ENCODE results near the gene RAD51.

DNA sequence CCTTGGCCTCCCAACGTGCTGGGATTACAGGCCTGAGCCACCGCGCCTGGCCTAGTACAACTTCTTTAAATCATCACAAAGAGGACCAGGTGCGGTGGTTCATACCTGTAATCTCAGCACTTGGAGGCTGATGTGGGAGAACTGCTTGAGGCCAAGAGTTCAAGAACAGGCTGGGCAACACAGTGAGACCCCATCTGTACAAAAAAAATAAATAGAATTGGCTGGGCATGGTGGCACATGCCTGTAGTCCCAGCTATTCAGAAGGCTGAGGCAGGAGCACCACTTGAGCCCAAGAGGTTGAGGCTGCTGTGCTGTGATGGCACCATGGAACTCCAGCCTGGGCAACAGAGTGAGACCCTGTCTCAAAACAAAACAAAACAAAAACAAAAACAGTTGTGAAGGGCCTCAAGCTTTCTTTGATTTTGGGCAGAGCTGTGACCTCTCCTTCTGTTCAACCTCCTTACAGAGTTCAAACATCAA is 54.2 kb downstream of the RAD51 start:
- TF ChIP-seq, protein P1, sequence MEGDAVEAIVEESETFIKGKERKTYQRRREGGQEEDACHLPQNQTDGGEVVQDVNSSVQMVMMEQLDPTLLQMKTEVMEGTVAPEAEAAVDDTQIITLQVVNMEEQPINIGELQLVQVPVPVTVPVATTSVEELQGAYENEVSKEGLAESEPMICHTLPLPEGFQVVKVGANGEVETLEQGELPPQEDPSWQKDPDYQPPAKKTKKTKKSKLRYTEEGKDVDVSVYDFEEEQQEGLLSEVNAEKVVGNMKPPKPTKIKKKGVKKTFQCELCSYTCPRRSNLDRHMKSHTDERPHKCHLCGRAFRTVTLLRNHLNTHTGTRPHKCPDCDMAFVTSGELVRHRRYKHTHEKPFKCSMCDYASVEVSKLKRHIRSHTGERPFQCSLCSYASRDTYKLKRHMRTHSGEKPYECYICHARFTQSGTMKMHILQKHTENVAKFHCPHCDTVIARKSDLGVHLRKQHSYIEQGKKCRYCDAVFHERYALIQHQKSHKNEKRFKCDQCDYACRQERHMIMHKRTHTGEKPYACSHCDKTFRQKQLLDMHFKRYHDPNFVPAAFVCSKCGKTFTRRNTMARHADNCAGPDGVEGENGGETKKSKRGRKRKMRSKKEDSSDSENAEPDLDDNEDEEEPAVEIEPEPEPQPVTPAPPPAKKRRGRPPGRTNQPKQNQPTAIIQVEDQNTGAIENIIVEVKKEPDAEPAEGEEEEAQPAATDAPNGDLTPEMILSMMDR (IDR thresholded peaks at IDR 0.05): no peak
- TF ChIP-seq EZH2 (IDR thresholded peaks at IDR 0.05) (no peak), EZH2phosphoT487 (IDR thresholded peaks at IDR 0.05) (no peak)

Measured in neural progenitor cell (in vitro differentiated cells).